Airway epithelial cell (primary cell): ENCODE data around the gene C1orf50. TPM values are rescaled to one million over a fixed set of nuclear protein-coding genes. Genes with fewer than 3 reads are reported as not detected.

Source experiments
- total RNA-seq: library from RNA; depleted of rRNA; stranded (reverse); fragments of >200 nt; gene quantifications from 2 replicates; pipeline ENCODE4 v1.2.3, GENCODE V29; 2015

C1orf50 gene
- total RNA-seq = 0.60 and 2.5 TPM in 2 replicates

DNA sequence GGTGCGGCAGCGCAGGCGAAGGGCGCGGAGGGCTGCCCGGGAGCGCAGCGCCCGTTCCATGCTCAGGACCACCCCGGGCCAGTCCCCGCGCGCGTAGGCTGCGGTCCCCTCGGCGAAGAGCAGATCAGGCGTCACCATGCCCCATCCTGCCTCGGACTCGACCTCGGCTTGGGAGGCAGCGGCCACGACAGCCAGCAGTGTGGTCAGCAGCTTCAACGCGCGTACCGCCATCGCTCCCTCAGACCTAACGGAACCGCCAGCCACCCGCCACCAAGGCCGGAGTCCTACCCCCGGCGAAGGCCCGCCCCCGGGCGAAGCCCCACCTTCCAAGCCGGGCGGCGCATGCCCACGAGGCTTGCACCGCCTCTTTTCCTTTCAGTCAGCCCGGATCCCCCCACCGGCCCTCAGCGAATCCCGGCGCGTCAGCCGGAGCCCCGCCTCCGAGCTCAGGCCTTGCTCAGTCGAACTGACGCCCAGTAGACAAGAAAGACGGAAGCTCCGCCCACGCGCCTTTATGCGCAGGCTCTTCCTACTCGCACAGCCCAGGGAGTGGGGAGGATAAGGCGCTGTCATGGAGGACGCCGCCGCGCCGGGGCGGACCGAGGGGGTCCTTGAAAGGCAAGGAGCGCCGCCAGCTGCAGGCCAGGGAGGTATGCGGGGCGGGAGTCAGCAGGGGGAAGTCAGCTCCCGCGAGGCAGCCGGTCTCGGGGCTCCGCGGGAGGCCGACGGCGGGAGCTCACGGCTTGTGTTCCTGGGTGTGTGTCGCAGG, at the start of gene C1orf50, which contains the start of gene P3H1:
C1orf50 (plus strand) TSS at position 509 of the 769 bp plus-strand sequence; CDS start at position 572, 63 bp downstream.
P3H1 (minus strand) TSS at position 288 of the 769 bp plus-strand sequence; CDS start at position 231, 57 bp downstream.

DNA sequence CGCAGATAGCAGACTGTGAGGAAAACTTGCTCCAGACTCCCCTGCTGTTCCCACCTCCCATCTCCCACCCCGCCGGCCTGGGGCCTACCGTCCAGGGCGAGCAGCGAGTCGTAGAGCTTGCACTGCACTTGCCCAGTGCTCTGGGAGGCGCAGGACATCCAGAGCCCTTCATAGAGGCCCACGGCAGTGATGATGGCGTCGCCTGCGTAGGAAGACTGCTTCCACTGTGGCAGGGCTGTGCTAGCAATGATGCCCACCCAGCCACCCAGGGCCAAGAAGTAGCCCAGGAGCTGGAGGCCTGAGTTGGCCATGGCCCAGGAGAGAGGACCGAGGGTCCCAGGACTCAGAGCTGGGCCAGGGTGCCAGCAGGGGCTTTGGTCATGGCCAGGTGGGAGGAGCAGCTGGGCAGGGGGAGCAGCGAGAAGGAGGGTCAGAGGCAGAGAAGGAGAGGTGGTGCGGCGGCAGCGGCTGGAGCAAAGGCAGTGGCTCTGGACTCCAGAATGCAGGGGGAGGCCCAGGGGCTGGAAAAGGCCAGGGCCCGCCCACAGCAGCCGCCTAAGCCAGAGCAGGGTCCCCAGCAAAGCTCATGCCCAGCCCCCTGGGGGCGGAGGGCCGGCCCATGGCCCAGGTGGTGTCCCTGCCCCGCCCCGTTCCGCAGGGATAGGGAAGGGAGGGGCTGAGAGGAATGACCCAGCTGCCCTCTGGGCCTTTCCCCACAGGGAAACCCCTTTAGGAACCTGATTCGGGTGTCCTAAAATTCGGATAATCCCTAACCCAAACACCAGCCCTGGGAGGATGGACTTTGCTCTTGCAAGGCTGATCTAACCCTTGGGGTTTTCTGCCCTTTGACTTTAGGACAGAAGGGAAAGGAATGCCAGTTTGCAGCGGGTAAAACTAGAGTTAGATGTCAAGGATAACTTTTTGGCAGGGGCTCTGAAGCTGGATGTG, 27.0 kb upstream of the C1orf50 start, which contains the start of gene CLDN19:
CLDN19 (minus strand) TSS at position 484 of the 948 bp plus-strand sequence; CDS start at position 311, 173 bp downstream.

DNA sequence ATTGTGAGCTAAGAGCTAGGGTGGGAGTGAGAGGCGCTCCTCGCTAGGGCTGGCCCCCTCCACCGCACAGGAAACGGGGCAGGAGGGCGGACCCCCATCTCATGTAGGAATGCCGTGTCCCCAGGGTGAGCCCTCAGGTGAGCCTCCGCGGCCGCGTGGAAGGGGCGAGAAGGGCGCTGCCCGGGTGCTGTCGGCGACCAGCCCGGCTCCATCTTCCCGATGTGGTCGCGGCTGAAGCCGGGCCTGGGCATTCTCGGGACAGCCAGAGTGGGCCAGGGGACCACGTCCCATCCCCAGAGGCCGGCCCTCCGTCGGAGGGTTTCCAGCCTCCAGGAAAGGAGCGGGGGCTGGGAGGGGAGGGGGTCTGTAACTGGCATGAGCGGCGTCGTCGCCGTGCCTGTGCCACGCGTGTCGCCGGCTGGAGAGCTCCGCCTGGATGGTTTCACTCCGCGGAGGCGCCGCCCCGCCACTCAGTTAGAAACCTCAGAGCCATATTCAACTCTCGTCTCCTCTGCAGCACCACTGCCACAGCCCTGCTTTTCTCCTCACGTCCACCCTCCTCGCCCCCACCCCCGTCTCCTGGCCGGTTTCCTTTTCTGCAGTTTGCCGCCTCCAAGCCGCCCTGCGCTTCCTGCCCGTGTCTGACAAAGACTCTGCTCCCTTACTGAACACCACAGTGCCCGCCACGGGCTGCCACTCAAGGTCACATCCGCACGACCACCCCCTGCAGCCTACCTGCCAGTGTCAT, 18.1 kb downstream of the C1orf50 start, which contains the start of gene TMEM269:
TMEM269 (plus strand) TSS at position 46 of the 748 bp plus-strand sequence. CDS start 4,903 bp downstream, outside the sequence.

DNA sequence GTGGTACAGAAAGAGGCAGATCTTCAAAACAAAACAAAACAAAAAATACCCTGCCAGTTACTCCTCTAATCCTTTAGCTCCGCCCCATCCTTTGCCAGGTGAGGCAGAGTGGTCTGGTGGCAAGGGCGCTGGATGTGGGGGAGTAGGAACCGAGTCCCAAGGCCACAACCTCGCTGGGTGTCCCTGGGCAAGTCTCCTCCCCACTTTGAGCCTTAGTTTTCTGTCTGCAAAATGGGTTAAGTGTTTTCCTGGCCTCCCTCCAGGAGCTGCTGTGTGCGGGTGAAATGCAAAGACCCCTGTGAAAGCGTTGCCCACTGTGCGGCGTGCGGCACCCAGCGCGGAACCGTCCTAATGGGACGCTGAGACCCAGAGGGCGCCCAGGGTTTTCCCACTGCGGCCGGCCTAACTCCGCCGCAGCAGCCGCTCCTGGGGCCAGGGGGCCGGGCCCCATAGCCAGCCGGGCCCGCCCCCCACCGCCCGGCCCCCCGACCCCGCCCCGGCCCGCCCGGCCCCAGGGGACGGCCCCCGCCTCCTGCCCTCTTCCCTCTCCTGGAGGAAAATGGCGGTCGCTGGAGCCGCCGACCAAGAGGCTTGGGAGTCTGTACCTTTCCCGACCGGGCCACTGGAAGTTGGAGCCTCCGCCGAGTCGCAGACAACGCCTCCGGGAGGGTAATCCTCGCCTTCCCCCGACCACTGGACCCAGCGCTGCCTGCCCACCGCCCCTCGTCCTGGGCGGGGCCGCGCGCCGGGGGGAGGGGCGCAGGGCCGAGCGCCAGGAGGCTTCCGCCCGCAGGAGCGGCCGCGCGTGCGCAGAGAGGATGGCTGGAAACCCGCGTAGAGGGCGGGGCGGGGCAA, 49.8 kb downstream of the C1orf50 start, which contains the start of the genes ERMAP and SVBP:
ERMAP (plus strand) TSS at position 538 of the 855 bp plus-strand sequence. CDS start 13,327 bp downstream, outside the sequence.
SVBP (minus strand) TSS at position 813 of the 855 bp plus-strand sequence. CDS start 853 bp downstream, outside the sequence.

Other genes starting within 250 kb of the C1orf50 start
- 60.7 and 78.7 TPM in 2 replicates for gene PPIH, start 108.8 kb upstream of the C1orf50 start, total RNA-seq
- 693 and 948 TPM in 2 replicates for gene YBX1, start 84.8 kb upstream of the C1orf50 start, total RNA-seq
- 0.21 TPM in 1 of 2 replicates, not detected in the other for gene CLDN19, start 27.0 kb upstream of the C1orf50 start, total RNA-seq
- 37.1 and 43.0 TPM in 2 replicates for gene P3H1, start 221 bp upstream of the C1orf50 start, total RNA-seq
- gene TMEM269, start 17.7 kb downstream of the C1orf50 start, total RNA-seq = 0.05 and 0.07 TPM in 2 replicates
- gene ERMAP, start 49.9 kb downstream of the C1orf50 start, total RNA-seq = 4.1 and 4.6 TPM in 2 replicates
- gene SVBP, start 50.1 kb downstream of the C1orf50 start, total RNA-seq = 19.1 and 23.3 TPM in 2 replicates
- 8.0 and 9.4 TPM in 2 replicates for gene ZNF691, start 79.4 kb downstream of the C1orf50 start, total RNA-seq
- 1,064 and 1,733 TPM in 2 replicates for gene SLC2A1, start 191.6 kb downstream of the C1orf50 start, total RNA-seq